H1 (cell line): ENCODE results near the gene GOLGA6C. TPM values are rescaled to one million over a fixed set of nuclear protein-coding genes. Genes with fewer than 3 reads are reported as not detected.
A peak's percentile ranks its signal among the peaks of the same experiment; 100 is the strongest.
"Not testable (repeated sequence)": the region's sequence is repeated elsewhere in the genome, so short reads cannot be mapped to it uniquely, and the experiment has no call there.

ENCODE experiments used
- CTCF ChIA-PET: fragments of 300-600 bp; sonication (Branson Sonifier 250); formaldehyde crosslinking; loops from one replicate; lab custom pipeline; 2021; ENCODE audit not compliant: partially characterized antibody; lab: Charles Lee
- POLR2A ChIA-PET: fragments of 300-600 bp; sonication (Branson Sonifier 250); formaldehyde crosslinking; loops from one replicate; lab custom pipeline; 2021; ENCODE audit warnings: inconsistent platforms; ENCODE audit not compliant: partially characterized antibody; lab: Charles Lee
- DNase-seq, 2 experiments: peaks; one replicate each; pipeline versions ENCODE4 v3.0.0 to v3.0.0-alpha.2; 2010 to 2022; ENCODE audit warnings: low spot score in 2 of 2, low read depth in 1 of 2, mixed read lengths in 1 of 2
- FAIRE-seq: peaks from 2 replicates; lab custom pipeline; 2011; peaks lifted over from hg19 to GRCh38; lab: Jason Lieb, UNC
- H2AFZ ChIP-seq: 2 replicates; pipeline ENCODE4 v1.8.1; 2012; ENCODE audit warnings: low read length, inconsistent platforms
- H2AK5ac ChIP-seq: 2 replicates; pipeline ENCODE4 v1.6.1; 2013; ENCODE audit warnings: low read depth, low read length
- H2BK120ac ChIP-seq: replicated peaks from 2 replicates; pipeline ENCODE3; 2013; ENCODE audit warnings: low read depth, low read length, inconsistent platforms
- H2BK12ac ChIP-seq: 2 replicates; pipeline ENCODE4 v1.6.1; 2013; ENCODE audit warnings: low read depth, low read length
- H2BK15ac ChIP-seq: 2 replicates; pipeline ENCODE4 v1.6.1; 2013; ENCODE audit warnings: low read length
- H2BK20ac ChIP-seq: 2 replicates; pipeline ENCODE4 v1.6.1; 2013; ENCODE audit warnings: low read length
- H2BK5ac ChIP-seq: 2 replicates; pipeline ENCODE4 v1.6.1; 2013; ENCODE audit warnings: low read depth, low read length
- H3K14ac ChIP-seq: 2 replicates; pipeline ENCODE4 v1.6.1; 2013; ENCODE audit warnings: inconsistent platforms; ENCODE audit not compliant: insufficient read length
- H3K18ac ChIP-seq: 2 replicates; pipeline ENCODE4 v1.6.1; 2013; ENCODE audit warnings: low read length; ENCODE audit errors: extremely low read depth
- H3K23ac ChIP-seq: 2 replicates; pipeline ENCODE4 v1.6.1; 2013; ENCODE audit warnings: inconsistent platforms; ENCODE audit not compliant: insufficient read length
- H3K23me2 ChIP-seq: 2 replicates; pipeline ENCODE4 v1.6.1; 2013; ENCODE audit warnings: low read depth, low read length
- H3K27ac ChIP-seq: 2 replicates; pipeline ENCODE4 v1.6.1; 2011; ENCODE audit warnings: low read depth, low read length, inconsistent platforms
- H3K27me3 ChIP-seq, 4 experiments: replicated peaks in 1 of 4; 1 replicate in 1 of 4; 2 replicates in 3 of 4; pipeline versions ENCODE4 v1.6.1 to v1.8.1; 2011 to 2013; ENCODE audit warnings: low read length in 3 of 4, mild to moderate bottlenecking in 3 of 4, inconsistent platforms in 2 of 4, mixed read lengths in 2 of 4, moderate library complexity in 1 of 4; ENCODE audit not compliant: control insufficient read depth in 3 of 4, insufficient read depth in 3 of 4; ENCODE audit errors: extremely low read depth in 1 of 4
- H3K36me3 ChIP-seq, 4 experiments: 2 replicates each; pipeline versions ENCODE4 v1.6.1 to v1.8.1; 2011 to 2013; ENCODE audit warnings: mild to moderate bottlenecking in 4 of 4, low read length in 3 of 4, moderate library complexity in 2 of 4, control low read depth in 1 of 4, inconsistent platforms in 1 of 4; ENCODE audit not compliant: insufficient read depth in 4 of 4, control insufficient read depth in 2 of 4
- H3K4ac ChIP-seq: replicated peaks from 2 replicates; pipeline ENCODE3; 2013; ENCODE audit warnings: low read length, low read depth, mixed read lengths, inconsistent platforms; ENCODE audit not compliant: insufficient read length
- H3K4me1 ChIP-seq, 4 experiments: replicated peaks in 1 of 4; 1 replicate in 1 of 4; 2 replicates in 3 of 4; pipeline versions ENCODE4 v1.6.1 to v1.8.1; 2011 to 2013; ENCODE audit warnings: low read length in 3 of 4, inconsistent platforms in 2 of 4, mixed read lengths in 1 of 4; ENCODE audit not compliant: insufficient read depth in 4 of 4, control insufficient read depth in 3 of 4
- H3K4me2 ChIP-seq, 2 experiments: 2 replicates each; pipeline versions ENCODE4 v1.6.1 to v1.8.1; 2011 to 2013; ENCODE audit warnings: low read depth in 2 of 2, low read length in 2 of 2, control low read depth in 1 of 2, inconsistent platforms in 1 of 2, mild to moderate bottlenecking in 1 of 2; ENCODE audit not compliant: insufficient read depth in 1 of 2
- H3K4me3 ChIP-seq, 4 experiments: fragments of 200-600, 300-600 bp in 1 of 4; sonication (generic), shearing (Covaris generic), sonication (Bioruptor Twin) in 1 of 4; 2 replicates each; pipeline versions ENCODE4 v1.5.1 to v1.8.1; 2011 to 2016; ENCODE audit warnings: low read length in 4 of 4, low read depth in 3 of 4, control low read depth in 2 of 4, inconsistent platforms in 2 of 4, mild to moderate bottlenecking in 2 of 4, mixed read lengths in 1 of 4, moderate library complexity in 1 of 4; ENCODE audit not compliant: insufficient read depth in 2 of 4; ENCODE audit errors: extremely low read depth in 1 of 4
- H3K56ac ChIP-seq: replicated peaks from 2 replicates; pipeline ENCODE3; 2013; ENCODE audit warnings: low read depth, mild to moderate bottlenecking, mixed read lengths, low read length, inconsistent platforms; ENCODE audit not compliant: insufficient read length
- H3K79me1 ChIP-seq: 2 replicates; pipeline ENCODE4 v1.6.1; 2013; ENCODE audit warnings: low read depth, low read length, control low read depth
- H3K79me2 ChIP-seq, 2 experiments: 2 replicates each; pipeline versions ENCODE4 v1.6.1 to v1.8.1; 2012 to 2013; ENCODE audit warnings: low read length in 2 of 2, mild to moderate bottlenecking in 2 of 2, inconsistent platforms in 1 of 2; ENCODE audit not compliant: insufficient read depth in 2 of 2, control insufficient read depth in 1 of 2
- H3K9ac ChIP-seq, 4 experiments: replicated peaks in 1 of 4; 1 replicate in 1 of 4; 2 replicates in 3 of 4; pipeline versions ENCODE4 v1.6.1 to v1.8.1; 2011 to 2013; ENCODE audit warnings: low read depth in 3 of 4, low read length in 3 of 4, control low read depth in 2 of 4, mild to moderate bottlenecking in 2 of 4, moderate library complexity in 2 of 4, inconsistent platforms in 1 of 4; ENCODE audit errors: extremely low read depth in 1 of 4
- H3K9me3 ChIP-seq, 2 experiments: 2 replicates each; pipeline versions ENCODE4 v1.6.1 to v1.8.1; 2012 to 2013; ENCODE audit warnings: mild to moderate bottlenecking in 2 of 2, moderate library complexity in 2 of 2, control low read depth in 1 of 2, inconsistent platforms in 1 of 2, low read depth in 1 of 2, low read length in 1 of 2, mixed read lengths in 1 of 2; ENCODE audit not compliant: insufficient read depth in 2 of 2
- H4K20me1 ChIP-seq, 2 experiments: replicated peaks in 1 of 2; 2 replicates each; pipeline versions ENCODE3 to v1.8.1; 2011 to 2013; ENCODE audit warnings: inconsistent platforms in 2 of 2, low read length in 2 of 2, mild to moderate bottlenecking in 1 of 2; ENCODE audit not compliant: insufficient read depth in 2 of 2, control insufficient read depth in 1 of 2
- H4K5ac ChIP-seq: 2 replicates; pipeline ENCODE4 v1.6.1; 2013; ENCODE audit warnings: low read length, low read depth, mixed read lengths, inconsistent platforms; ENCODE audit not compliant: insufficient read length
- H4K8ac ChIP-seq: 2 replicates; pipeline ENCODE4 v1.8.0; 2013; ENCODE audit warnings: mild to moderate bottlenecking, moderate library complexity, low read length, inconsistent platforms; ENCODE audit not compliant: insufficient read depth; ENCODE audit errors: extremely low read depth
- H4K91ac ChIP-seq: replicated peaks from 2 replicates; pipeline ENCODE3; 2013; ENCODE audit warnings: low read length, mixed read lengths, inconsistent platforms; ENCODE audit not compliant: insufficient read length
- RAD21 ChIP-seq, 2 experiments: IDR thresholded peaks in 1 of 2; conservative IDR thresholded peaks in 1 of 2; 2 replicates each; pipeline ENCODE4 v1.6.1; 2011; ENCODE audit warnings: low read depth in 2 of 2, low read length in 2 of 2, improper control_type of control experiment in 1 of 2, inconsistent platforms in 1 of 2, mild to moderate bottlenecking in 1 of 2, moderate library complexity in 1 of 2
- WGBS, 2 experiments: shearing (Covaris generic) in 1 of 2; methylation state at CpG; one replicate each; pipeline versions ENCODE4 v1.1.6 to v1.1.7; 2013 to 2015; ENCODE audit warnings: low lambda C conversion rate in 2 of 2, mixed read lengths in 2 of 2, inconsistent platforms in 1 of 2, low coverage in 1 of 2, missing lambda C conversion rate in 1 of 2; ENCODE audit not compliant: insufficient replicate concordance in 2 of 2, insufficient coverage in 1 of 2, insufficient read length in 1 of 2; ENCODE audit errors: extremely low coverage in 1 of 2, missing lambda C conversion rate in 1 of 2; 5-methylcytosine and 5-hydroxymethylcytosine counted together
- polyA plus RNA-seq, 7 experiments: library from polyadenylated mRNA; depleted of rRNA in 3 of 7; stranded (reverse) in 5 of 7; unstranded in 2 of 7; fragments of >200 nt in 5 of 7; fragments of 200-250 nt in 2 of 7; gene quantifications; 1 replicate in 5 of 7; 2 replicates in 1 of 7; 4 replicates in 1 of 7; pipeline versions ENCODE4 v1.2.1 to v1.2.3, GENCODE V29; 2011 to 2013; ENCODE audit warnings: missing spikeins in 2 of 7, mixed read lengths in 2 of 7
- total RNA-seq: library from RNA; stranded (reverse); fragmentation: NEBNext Ultra II Directional; extraction: Animal tissue kit (Norgen Biotek cat#: 25700); gene quantifications from 2 replicates; pipeline ENCODE4 v1.2.1, GENCODE V29; 2021
- TF ChIP-seq, protein P1 (sequence below), 3 experiments: IDR thresholded peaks; 1 replicate in 2 of 3; 2 replicates in 1 of 3; pipeline versions ENCODE4 v1.5.1 to v1.6.1; 2011; ENCODE audit warnings: low read length in 3 of 3, mild to moderate bottlenecking in 3 of 3, inconsistent platforms in 2 of 3, low read depth in 1 of 3, moderate library complexity in 1 of 3; ENCODE audit not compliant: insufficient read depth in 1 of 3; ENCODE audit errors: control extremely low read depth in 1 of 3

The GOLGA6C gene
- total and polyA plus RNA-seq, 2 of the 8 experiments (the other 6 are each of a cell fraction or from before 2014, with no cell fraction given) = 0.14 to 0.35 TPM

- Histone ChIP-seq H2BK12ac (peak overlapping the region; percentile 80; the same call in 1 of the 2 replicates), H2BK15ac (0 out of 2 replicates have a peak overlapping the region, but pooled peaks have one; percentile 32), H2BK20ac (peak overlapping the region; percentile 62; the same call in 1 of the 2 replicates), H2BK5ac (peak overlapping the region; percentile 69; the same call in 1 of the 2 replicates), H2AK5ac (peak overlapping the region; percentile 29; the same call in 1 of the 2 replicates)
- ChIA-PET POLR2A (interaction anchor here (0.8 kb wide), 1 partner anchor 73 kb away, joined by 3 read pairs; the partner anchor contains the start of gene C15orf39), CTCF (interaction anchor here (0.6 to 1.5 kb wide), 17 partner anchors 25 to 1238 kb away, joined by 3 to 12 read pairs (median 3); partner anchors contain the start of gene C15orf39)
- not testable (repeated sequence) for H3K27ac ChIP-seq, H4K5ac ChIP-seq, H3K36me3 ChIP-seq, H3K27me3 ChIP-seq, H3K23ac ChIP-seq, H4K91ac ChIP-seq, H3K4me2 ChIP-seq, H4K8ac ChIP-seq, H3K79me1 ChIP-seq, H2BK120ac ChIP-seq, H2AFZ ChIP-seq, H3K79me2 ChIP-seq, H3K4ac ChIP-seq, H3K9ac ChIP-seq, H3K14ac ChIP-seq, H3K23me2 ChIP-seq, H3K4me1 ChIP-seq, H3K56ac ChIP-seq, H4K20me1 ChIP-seq, H3K18ac ChIP-seq, H3K4me3 ChIP-seq, H3K9me3 ChIP-seq
- 83% methylated on average over 5 of the region's 5 CpGs; no CpG with 5 or more reads in 1 of the 2 experiments for WGBS, 2 experiments
- TF ChIP-seq, protein P1, sequence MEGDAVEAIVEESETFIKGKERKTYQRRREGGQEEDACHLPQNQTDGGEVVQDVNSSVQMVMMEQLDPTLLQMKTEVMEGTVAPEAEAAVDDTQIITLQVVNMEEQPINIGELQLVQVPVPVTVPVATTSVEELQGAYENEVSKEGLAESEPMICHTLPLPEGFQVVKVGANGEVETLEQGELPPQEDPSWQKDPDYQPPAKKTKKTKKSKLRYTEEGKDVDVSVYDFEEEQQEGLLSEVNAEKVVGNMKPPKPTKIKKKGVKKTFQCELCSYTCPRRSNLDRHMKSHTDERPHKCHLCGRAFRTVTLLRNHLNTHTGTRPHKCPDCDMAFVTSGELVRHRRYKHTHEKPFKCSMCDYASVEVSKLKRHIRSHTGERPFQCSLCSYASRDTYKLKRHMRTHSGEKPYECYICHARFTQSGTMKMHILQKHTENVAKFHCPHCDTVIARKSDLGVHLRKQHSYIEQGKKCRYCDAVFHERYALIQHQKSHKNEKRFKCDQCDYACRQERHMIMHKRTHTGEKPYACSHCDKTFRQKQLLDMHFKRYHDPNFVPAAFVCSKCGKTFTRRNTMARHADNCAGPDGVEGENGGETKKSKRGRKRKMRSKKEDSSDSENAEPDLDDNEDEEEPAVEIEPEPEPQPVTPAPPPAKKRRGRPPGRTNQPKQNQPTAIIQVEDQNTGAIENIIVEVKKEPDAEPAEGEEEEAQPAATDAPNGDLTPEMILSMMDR (IDR thresholded peaks at IDR 0.05; ENCODE audit: control extremely low read depth in 1 of 3, insufficient read depth in 1 of 3, low read depth in 1 of 3, low read length in 3 of 3) = peak; percentile 23 to 45 (median 34); a peak in 3 of 4 replicates
- TF ChIP-seq RAD21 (IDR thresholded peaks at IDR 0.05 in 1 of 2, conservative IDR thresholded peaks at IDR 0.05 in 1 of 2; ENCODE audit: low read depth in 2 of 2, low read length in 2 of 2) = peak; percentile 13 to 34; a peak in 2 of 4 replicates
- DNase-seq = peak in 1 of 2 experiments; percentile 100
- FAIRE-seq = peak; percentile 79
These were observed 16.5 kb downstream of the GOLGA6C start for GRCh38 chr15:75274509-75275107.
